Right ventricle myocardium superior (tissue), 1 donor: ENCODE data around the gene QRICH1. TPM values are rescaled to one million over a fixed set of nuclear protein-coding genes. Genes with fewer than 3 reads are reported as not detected.

Source experiments
- ATAC-seq: fragments of 200-7000 bp; cut with Tn5 transposase; one replicate; pipeline ENCODE4 v1.9.1; 2020; ENCODE audit warnings: mild to moderate bottlenecking; ENCODE audit not compliant: poor library complexity
- DNase-seq: peaks from one replicate; pipeline ENCODE4 v3.0.0-alpha.2; 2020
- intact Hi-C: fragments of 100-400 bp; cut with DNase I; formaldehyde crosslinking; loops from one replicate; pipeline ENCODE4 v1.11.2; 2022
- total RNA-seq: library from RNA; stranded (reverse); fragmentation: NEBNext Ultra II Directional; extraction: Animal tissue kit (Norgen Biotek cat#: 25700); gene quantifications from one replicate; pipeline ENCODE4 v1.2.1, GENCODE V29; 2021
- donor health status: DM: no; HTN: yes; CAD: no; lungs with severe emphysema.

Gene QRICH1
- total RNA-seq, 1 donor from 2014 or later, result 46.2 TPM

- ATAC-seq, result peak; percentile 82
- intact Hi-C loops, result no loop called here
- DNase-seq, result peak; percentile 92
These were observed 85.9 kb downstream of the QRICH1 start for GRCh38 chr3:49007771-49008528.

- intact Hi-C loops, result no loop called here
- ATAC-seq (peak; percentile 92), DNase-seq (peak; percentile 99)
These were observed 86.7 kb downstream of the QRICH1 start, which contains the start of gene WDR6 for GRCh38 chr3:49007068-49007770. Gene WDR6, plus strand, starts transcription at chr3:49007391. Its CDS starts 41 bp downstream, at chr3:49007432.

- DNase-seq, result no peak
- intact Hi-C loops, result no loop called here
These were observed 87.3 kb downstream of the QRICH1 start for GRCh38 chr3:49006408-49007067.

GRCh38 chr3:49005998-49006397 lies 87.9 kb downstream of the QRICH1 start:
- ATAC-seq, result no peak
- intact Hi-C loops, result no loop called here
- peak; percentile 32 for DNase-seq

More at GRCh38 chr3:49006408-49007067, 87.3 kb downstream of the QRICH1 start:
- ATAC-seq, result peak; percentile 3

- peak; percentile 32 for DNase-seq
- intact Hi-C loops, result no loop called here
- ATAC-seq, result no peak
These were observed 88.6 kb downstream of the QRICH1 start for GRCh38 chr3:49005303-49005680.

GRCh38 chr3:49004352-49005302 lies 89.2 kb downstream of the QRICH1 start:
- DNase-seq, result peak; percentile 47
- intact Hi-C loops, result no loop called here
- no peak for ATAC-seq

GRCh38 chr3:49001155-49001554 lies 92.7 kb downstream of the QRICH1 start:
- no peak for ATAC-seq
- no peak for DNase-seq
- intact Hi-C loops, result no loop called here

- intact Hi-C loops, result loop anchor here (10.0 kb wide), 1 partner anchor 446 kb away; no protein-coding TSS in a partner anchor
- ATAC-seq (no peak), DNase-seq (no peak)
These were observed 94.6 kb downstream of the QRICH1 start for GRCh38 chr3:48999085-48999858.

GRCh38 chr3:48997714-48998637 lies 95.9 kb downstream of the QRICH1 start:
- ATAC-seq, result no peak
- intact Hi-C loops, result loop anchor here (10.0 kb wide), 1 partner anchor 447 kb away; no protein-coding TSS in a partner anchor
- no peak for DNase-seq

GRCh38 chr3:48997102-48997635 lies 96.7 kb downstream of the QRICH1 start:
- intact Hi-C loops, result loop anchor here (10.0 kb wide), 1 partner anchor 448 kb away; no protein-coding TSS in a partner anchor
- ATAC-seq, result no peak
- no peak for DNase-seq

- DNase-seq, result no peak
- intact Hi-C loops, result loop anchor here (10.0 kb wide), 1 partner anchor 448 kb away; no protein-coding TSS in a partner anchor
- ATAC-seq, result no peak
These were observed 97.2 kb downstream of the QRICH1 start for GRCh38 chr3:48996640-48997039.

GRCh38 chr3:48993834-48994233 lies 100.0 kb downstream of the QRICH1 start:
- ATAC-seq (no peak), DNase-seq (no peak)
- intact Hi-C loops, result loop anchor here (10.0 kb wide), 1 partner anchor 451 kb away; no protein-coding TSS in a partner anchor

- no peak for DNase-seq
- intact Hi-C loops, result loop anchor here (10.0 kb wide), 1 partner anchor 453 kb away; no protein-coding TSS in a partner anchor
- ATAC-seq, result no peak
These were observed 101.9 kb downstream of the QRICH1 start for GRCh38 chr3:48991851-48992545.

- no peak for DNase-seq
- intact Hi-C loops, result loop anchor here (10.0 kb wide), 1 partner anchor 454 kb away; no protein-coding TSS in a partner anchor
- peak; percentile 32 for ATAC-seq
These were observed 103.0 kb downstream of the QRICH1 start for GRCh38 chr3:48990636-48991469.
